Activated CD8-positive, alpha-beta T cell treated with anti-CD3 and anti-CD28 coated beads for 36 hours (primary cell): ENCODE measurements around the gene LOC128125822.

Experiments used
- ATAC-seq: fragments of 200-7000 bp; cut with Tn5 transposase; one replicate; pipeline ENCODE4 v1.10.0; 2021; ENCODE audit warnings: mild to moderate bottlenecking, moderate library complexity
- CTCF ChIA-PET: fragments of 350-600 bp; sonication (Branson Sonifier 250); formaldehyde crosslinking; loops from one replicate; lab custom pipeline; 2021; ENCODE audit warnings: antibody characterized with exemption; lab: Charles Lee
- POLR2A ChIA-PET: fragments of 350-600 bp; sonication (Branson Sonifier 250); formaldehyde crosslinking; loops from one replicate; lab custom pipeline; 2021; ENCODE audit warnings: antibody characterized with exemption; lab: Charles Lee
- DNase-seq: peaks from one replicate; pipeline ENCODE4 v3.0.0-alpha.2; 2020
- H3K27ac Mint-ChIP-seq: one replicate; pipeline ENCODE4 v1.8.0; 2021; ENCODE audit warnings: mild to moderate bottlenecking, mixed read lengths
- H3K27me3 Mint-ChIP-seq: one replicate; pipeline ENCODE4 v1.8.0; 2021; ENCODE audit warnings: mixed read lengths
- H3K36me3 Mint-ChIP-seq: one replicate; pipeline ENCODE4 v1.8.0; 2021; ENCODE audit warnings: low read depth, mixed read lengths
- H3K4me1 Mint-ChIP-seq: one replicate; pipeline ENCODE4 v1.8.0; 2021; ENCODE audit warnings: low read depth, mixed read lengths
- H3K4me3 Mint-ChIP-seq: one replicate; pipeline ENCODE4 v1.8.0; 2021; ENCODE audit warnings: mild to moderate bottlenecking, moderate library complexity, mixed read lengths
- H3K9me3 Mint-ChIP-seq: one replicate; pipeline ENCODE4 v1.8.0; 2021; ENCODE audit warnings: mixed read lengths
- CTCF ChIP-seq: fragments of 200-600 bp; IDR thresholded peaks from one replicate; pipeline ENCODE4 v1.8.0; 2022; ENCODE audit warnings: antibody characterized with exemption, mild to moderate bottlenecking
- intact Hi-C: fragments of 100-400 bp; cut with micrococcal nuclease; formaldehyde crosslinking; loops from one replicate; pipeline ENCODE4 v1.10.0; 2022

Gene LOC128125822

GRCh38 chr6:63571361-63572043, 778 bp upstream of the LOC128125822 start:
- ChIA-PET CTCF (interaction anchor here (2.0 kb wide), 1 partner anchor 27 kb away, joined by 5 read pairs; no protein-coding TSS in a partner anchor), POLR2A (no interaction called here)
- peak overlapping the region; percentile 94 for H3K27ac Mint-ChIP-seq
- no peaks in the 10 kb centered on the region for H3K9me3 Mint-ChIP-seq
- ATAC-seq (peak; percentile 17), DNase-seq (peak; percentile 68)
- intact Hi-C loops, result no loop called here
- TF ChIP-seq CTCF, result no peak
- H3K4me1 Mint-ChIP-seq, result peaks cover 16% of the 10 kb centered on the region
- peaks cover 23% of the 10 kb centered on the region for H3K36me3 Mint-ChIP-seq
- H3K4me3 Mint-ChIP-seq, result peak overlapping the region; percentile 86
- no peaks in the 10 kb centered on the region for H3K27me3 Mint-ChIP-seq

- peaks cover 33% of the 10 kb centered on the region for H3K36me3 Mint-ChIP-seq
- intact Hi-C loops, result no loop called here
- peak; percentile 1 for ATAC-seq
- ChIA-PET CTCF (interaction anchor here (1.5 kb wide), 1 partner anchor 63 kb away, joined by 3 read pairs; no protein-coding TSS in a partner anchor), POLR2A (interaction anchor here (2.5 kb wide), 1 partner anchor 63 kb away, joined by 18 read pairs; the partner anchor contains the start of gene PHF3)
- peak overlapping the region; percentile 93 for H3K4me3 Mint-ChIP-seq
- no peaks in the 10 kb centered on the region for H3K9me3 Mint-ChIP-seq
- TF ChIP-seq CTCF, result no peak
- DNase-seq, result no peak
- no peaks in the 10 kb centered on the region for H3K27me3 Mint-ChIP-seq
- H3K4me1 Mint-ChIP-seq, result peaks cover 22% of the 10 kb centered on the region
- H3K27ac Mint-ChIP-seq, result peak overlapping the region; percentile 95
Observed at GRCh38 chr6:63572747-63573075, 431 bp downstream of the LOC128125822 start.

- Mint-ChIP-seq H3K9me3 (no peaks in the 10 kb centered on the region), H3K4me3 (peak overlapping the region; percentile 93), H3K27ac (peak overlapping the region; percentile 95), H3K27me3 (no peaks in the 10 kb centered on the region), H3K36me3 (peaks cover 33% of the 10 kb centered on the region), H3K4me1 (peaks cover 22% of the 10 kb centered on the region)
- peak; percentile 70 for DNase-seq
- ChIA-PET POLR2A (interaction anchor here (0.7 to 2.5 kb wide), 8 partner anchors 12 to 94 kb away, joined by 3 to 18 read pairs (median 3); partner anchors contain the start of gene PHF3), CTCF (interaction anchor here (0.6 to 2.2 kb wide), 11 partner anchors 8 to 239 kb away, joined by 3 to 22 read pairs (median 7); partner anchors contain the start of gene PHF3)
- peak; percentile 28 for ATAC-seq
- intact Hi-C loops, result no loop called here
- TF ChIP-seq CTCF, result no peak
Observed at GRCh38 chr6:63573076-63573898, 1.0 kb downstream of the LOC128125822 start.

- H3K4me1 Mint-ChIP-seq, result peaks cover 22% of the 10 kb centered on the region
- CTCF ChIA-PET, result interaction anchor here (0.6 to 2.2 kb wide), 15 partner anchors 9 to 240 kb away, joined by 3 to 22 read pairs (median 3); partner anchors contain the start of gene PHF3
- DNase-seq (peak; percentile 65), ATAC-seq (no peak)
- peak overlapping the region; percentile 95 for H3K27ac Mint-ChIP-seq
- H3K9me3 Mint-ChIP-seq, result no peaks in the 10 kb centered on the region
- POLR2A ChIA-PET, result interaction anchor here (0.7 to 2.5 kb wide), 9 partner anchors 10 to 93 kb away, joined by 3 to 18 read pairs (median 3); partner anchors contain the start of gene PHF3
- intact Hi-C loops, result no loop called here
- peak overlapping the region; percentile 93 for H3K4me3 Mint-ChIP-seq
- peaks cover 35% of the 10 kb centered on the region for H3K36me3 Mint-ChIP-seq
- H3K27me3 Mint-ChIP-seq, result no peaks in the 10 kb centered on the region
- peak; percentile 88 for TF ChIP-seq CTCF
Observed at GRCh38 chr6:63573899-63574553, 1.7 kb downstream of the LOC128125822 start.
